Activated effector memory CD4-positive, alpha-beta T cell treated with anti-CD3 and anti-CD28 coated beads, Interleukin-2, amount 50 U/mL, for 16 hours (primary cell): ENCODE measurements around the gene SHROOM4.

Source experiments
- DNase-seq: peaks from one replicate; pipeline ENCODE4 v3.0.0-alpha.2; 2020

Gene SHROOM4

DNA sequence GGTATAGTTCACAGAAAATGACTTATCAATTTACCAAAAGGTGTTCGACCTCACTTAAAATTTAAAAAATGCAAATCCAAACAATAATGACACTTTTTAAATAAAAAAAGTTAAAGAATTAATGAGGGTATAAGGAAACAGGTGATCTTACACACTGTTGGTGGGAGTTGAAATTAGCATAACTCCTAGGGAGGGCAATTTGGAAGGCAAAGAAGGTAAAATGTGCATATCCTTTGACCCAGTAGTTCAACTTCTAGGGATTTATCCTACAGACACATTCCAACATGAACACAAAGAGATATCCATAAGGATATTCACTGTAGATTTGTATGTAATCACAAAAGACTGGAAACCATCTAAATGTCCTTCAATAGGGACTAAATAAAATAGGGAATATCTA lies 199.5 kb downstream of the SHROOM4 start:
- no peak for DNase-seq

DNA sequence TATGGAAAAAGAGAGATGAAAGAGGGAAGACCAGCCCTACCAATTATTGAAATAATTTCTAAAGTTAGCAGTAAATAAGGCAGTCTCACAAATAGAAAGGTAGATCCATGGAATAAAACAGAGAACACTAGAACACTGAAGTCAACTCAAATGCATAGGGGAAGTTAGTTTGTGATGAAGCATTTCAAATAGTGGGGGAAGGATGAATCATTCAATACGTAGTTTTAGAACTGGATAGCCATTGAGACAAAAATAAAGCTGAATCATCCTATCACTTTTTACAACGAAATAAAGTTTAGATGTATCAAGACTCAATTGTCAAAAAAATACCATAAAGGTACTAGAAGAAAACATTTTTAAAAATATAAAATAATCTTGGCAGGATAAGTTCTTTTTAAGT lies 200.1 kb downstream of the SHROOM4 start:
- DNase-seq = no peak

DNA sequence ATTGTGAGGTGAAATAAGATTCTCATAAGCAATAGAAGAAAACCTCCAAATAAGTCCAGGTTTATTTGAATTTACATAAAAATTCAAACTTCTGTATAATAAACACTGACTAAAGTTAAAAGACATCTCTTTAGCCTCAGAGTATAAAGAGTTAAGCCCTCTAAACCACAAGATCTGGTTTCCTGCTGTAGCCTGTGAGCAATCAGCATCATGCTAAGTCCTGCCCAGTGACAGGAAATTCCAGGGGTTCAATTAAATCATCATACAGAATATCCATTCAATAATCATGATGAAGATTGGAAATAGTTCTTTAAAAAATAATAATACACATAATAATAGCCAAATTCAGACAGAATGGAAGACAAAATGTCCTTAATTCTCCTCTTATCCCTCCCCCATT lies 204.2 kb downstream of the SHROOM4 start:
- DNase-seq = no peak

DNA sequence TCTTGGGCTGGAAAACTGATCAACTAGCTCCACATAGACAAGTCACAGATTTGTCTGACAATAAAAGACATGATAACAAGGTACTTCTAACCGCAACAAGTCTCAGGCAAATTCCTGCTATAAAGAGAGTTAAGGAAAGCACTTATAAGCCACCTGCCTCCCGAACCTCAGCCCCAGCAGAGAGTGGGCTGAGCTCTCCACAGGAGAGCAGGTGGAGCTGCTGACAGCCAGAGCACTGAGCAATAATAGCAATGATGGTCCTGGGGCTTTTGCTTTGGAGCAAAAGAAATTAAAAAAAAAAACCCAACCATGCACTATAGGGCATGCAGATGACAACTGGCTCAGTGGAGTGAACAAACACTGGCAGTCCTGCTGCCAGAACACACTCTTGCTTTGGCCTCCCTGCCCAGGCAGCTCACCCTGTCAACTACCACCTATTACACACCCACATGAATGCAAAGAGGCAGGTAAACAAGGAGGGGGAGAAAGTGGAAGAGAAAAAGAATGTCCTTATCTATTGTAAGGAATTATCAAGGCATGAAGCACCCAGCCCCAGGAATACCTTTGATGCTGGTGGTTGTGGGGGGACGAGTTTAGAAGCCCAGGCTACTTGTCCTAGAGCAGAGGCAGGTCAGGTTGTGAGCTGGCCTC lies 207.6 kb downstream of the SHROOM4 start:
- DNase-seq = no peak

DNA sequence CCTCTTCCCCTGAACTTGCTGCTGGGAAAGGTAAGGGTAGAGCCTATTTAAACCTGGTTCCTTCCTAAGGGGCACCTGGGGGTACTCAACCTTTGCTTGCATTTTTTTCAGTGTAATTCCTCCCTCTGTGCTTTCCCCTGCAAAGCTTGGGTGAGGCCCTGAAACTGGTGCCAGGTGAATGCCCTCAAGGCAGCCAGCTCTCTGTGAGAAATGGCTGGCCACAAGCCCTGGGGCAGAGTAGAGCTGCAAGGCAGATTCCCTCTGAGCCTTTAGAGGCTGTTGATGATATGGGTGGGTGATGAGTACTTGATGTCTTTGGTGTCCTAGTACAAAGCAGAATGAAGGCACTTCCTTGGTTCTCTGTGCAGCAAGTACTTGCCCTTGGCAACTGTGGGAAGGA lies 217.9 kb downstream of the SHROOM4 start:
- DNase-seq = no peak

DNA sequence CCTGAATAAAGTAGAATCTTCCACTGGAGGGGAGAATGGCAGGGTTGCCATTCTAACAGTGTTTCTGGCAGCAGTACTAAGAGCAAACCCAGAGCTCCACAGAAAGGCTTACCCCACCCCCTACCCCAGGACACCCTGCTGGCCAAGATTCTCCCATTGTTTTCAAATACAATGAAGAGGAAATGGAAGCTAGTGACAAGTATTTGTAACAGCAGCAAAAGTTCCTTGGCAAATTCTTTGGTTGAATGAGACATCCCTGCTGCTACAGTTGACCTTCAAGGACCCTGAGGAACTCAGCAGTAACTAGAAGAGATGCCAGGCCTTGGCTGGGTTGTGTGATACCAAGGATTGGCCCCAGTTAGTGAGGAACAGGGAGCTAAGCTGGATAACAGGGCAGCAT lies 219.2 kb downstream of the SHROOM4 start:
- DNase-seq = no peak

DNA sequence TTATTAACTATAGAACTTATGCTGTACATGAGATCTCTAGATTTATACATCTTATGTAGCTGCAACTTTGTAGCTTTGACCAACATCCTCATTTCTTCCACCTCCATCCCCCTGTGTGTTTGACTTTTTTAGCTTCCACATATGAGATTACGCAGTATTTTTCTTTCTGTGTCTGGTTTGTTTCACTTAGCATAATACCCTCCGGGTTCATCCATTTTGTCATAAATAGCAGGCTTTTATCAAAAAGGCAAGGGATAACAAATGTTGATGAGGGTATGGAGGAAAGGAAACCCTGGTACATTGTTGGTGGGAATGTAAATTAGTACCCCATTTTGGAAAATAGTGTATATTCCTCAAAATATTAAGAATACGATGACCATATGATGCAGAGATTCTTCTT lies 227.0 kb downstream of the SHROOM4 start:
- DNase-seq = no peak

DNA sequence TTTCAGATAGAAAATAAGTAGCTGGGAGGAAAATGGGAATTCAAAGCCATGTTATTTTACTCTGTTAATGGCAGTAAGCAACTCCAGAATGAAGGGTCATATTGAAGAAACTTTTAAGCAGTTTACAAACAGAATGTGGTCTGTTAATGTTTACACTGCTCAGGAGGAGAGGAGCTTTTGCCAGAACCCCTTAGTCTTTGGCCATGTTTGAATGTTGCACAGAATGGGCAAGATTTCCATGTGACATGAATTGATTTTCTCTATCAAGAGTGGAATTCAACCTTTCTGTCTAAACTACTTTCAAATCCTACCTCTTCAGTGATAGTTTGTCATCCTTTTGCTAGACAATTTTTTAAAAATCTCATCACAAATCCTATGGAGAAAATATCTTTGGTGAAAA lies 227.6 kb downstream of the SHROOM4 start:
- DNase-seq = no peak

DNA sequence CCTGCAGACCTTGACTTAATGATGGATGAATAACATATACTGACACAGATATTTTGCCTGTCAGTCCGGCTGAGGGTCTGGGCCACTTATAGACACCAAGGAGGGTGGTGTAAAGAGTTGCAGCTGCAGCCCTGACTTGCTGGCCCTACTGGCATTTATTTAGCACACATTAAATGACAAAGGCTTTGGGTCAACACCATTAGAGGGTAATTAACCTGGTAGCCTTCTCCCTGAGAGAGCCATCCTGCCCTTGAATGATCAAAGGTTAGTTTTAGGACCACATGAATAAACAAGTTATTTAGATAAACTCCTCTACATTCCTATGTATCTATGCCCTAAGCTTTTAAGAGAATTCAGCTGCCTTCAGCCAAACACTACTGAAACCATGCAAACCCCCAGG lies 232.6 kb downstream of the SHROOM4 start:
- DNase-seq = no peak

DNA sequence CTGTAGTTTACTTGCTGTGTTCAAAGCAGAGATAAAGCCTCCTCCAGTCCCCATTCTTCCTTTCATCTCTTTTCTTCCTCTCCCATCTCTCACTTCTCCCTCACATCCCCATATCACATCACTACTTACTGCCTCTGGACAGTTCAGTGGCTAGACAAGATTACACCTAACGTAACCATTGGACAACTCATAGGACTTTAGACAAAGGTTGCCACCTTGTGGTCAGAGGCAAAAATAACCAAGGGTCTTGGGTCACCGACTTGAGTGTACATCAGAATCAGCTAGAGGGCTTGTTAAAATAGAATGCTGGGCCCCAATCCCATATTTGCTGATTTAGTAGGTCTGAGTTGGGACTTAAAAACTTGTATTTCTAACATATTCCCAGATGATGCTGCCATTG lies 234.0 kb downstream of the SHROOM4 start:
- DNase-seq = no peak

DNA sequence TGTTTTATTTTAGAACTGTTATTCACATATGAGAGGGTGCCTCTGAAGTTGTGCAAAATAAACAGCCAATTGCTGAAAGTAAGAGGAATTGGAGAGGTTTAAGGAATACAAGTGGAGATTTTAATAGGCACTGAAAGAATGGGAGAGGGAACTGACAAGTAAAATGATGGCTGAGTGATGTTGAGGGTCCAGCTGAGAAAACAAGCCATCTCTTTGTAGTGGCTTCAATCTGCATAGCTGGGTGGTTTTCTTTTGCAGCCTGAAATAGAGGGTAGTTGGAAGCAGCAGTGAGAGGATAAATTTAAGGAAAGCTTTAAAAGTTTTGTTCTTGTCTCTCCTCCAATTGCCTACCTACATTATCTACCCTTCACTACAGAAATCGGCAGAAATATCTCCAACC lies 236.7 kb downstream of the SHROOM4 start:
- DNase-seq = no peak

DNA sequence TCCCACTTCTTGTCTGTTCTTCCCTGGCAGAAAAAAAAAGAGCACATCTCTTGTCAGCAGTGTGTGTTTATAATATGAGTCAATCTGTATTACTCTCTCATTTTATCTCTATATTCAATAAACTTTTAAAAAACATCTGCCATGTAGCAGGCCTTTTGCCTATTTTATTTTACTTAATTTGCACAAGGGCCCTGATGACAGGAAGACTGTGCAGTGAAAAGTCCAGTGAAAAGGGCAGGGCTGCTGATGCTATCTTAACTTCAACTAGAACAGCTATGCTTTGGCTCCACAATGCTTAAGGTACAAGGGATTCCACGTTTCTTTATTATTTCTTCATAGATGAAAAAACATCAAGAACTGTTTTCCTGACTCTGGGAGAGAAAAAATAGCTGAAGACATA lies 246.4 kb downstream of the SHROOM4 start:
- no peak for DNase-seq

DNA sequence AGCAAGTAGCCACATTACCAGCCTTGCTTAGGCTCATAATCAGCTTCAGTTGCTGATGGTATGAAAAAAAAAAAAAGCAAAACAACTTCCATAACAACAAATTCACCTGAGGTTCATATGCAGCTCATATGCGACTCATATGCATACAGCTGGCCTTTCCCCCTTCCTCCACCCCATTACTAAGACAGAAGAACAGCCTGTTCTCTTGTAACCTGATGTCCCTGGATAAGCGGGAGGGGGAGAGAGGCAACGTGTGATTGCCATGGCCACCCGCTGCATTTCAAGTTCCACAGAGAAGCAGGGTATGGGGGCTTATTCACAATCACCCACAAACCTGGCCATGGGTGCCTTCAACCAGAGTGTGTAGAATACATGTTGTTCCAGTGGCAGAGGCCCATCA lies 248.3 kb downstream of the SHROOM4 start:
- DNase-seq = no peak
